Hepatocyte (in vitro differentiated cells): Measurements from ENCODE around the gene DHRS2. TPM values are rescaled to one million over a fixed set of nuclear protein-coding genes. Genes with fewer than 3 reads are reported as not detected.

Experiments
- DNase-seq: peaks from one replicate; pipeline ENCODE4 v3.0.0-alpha.2; 2016; ENCODE audit warnings: low spot score
- H2AFZ ChIP-seq: fragments of 200-600 bp; sonication (generic); 2 replicates; pipeline ENCODE4 v1.6.0; 2016; ENCODE audit warnings: antibody characterized with exemption, mild to moderate bottlenecking
- H3K27ac ChIP-seq: fragments of 200-600 bp; sonication (generic); 2 replicates; pipeline ENCODE4 v1.5.1; 2016; ENCODE audit warnings: mild to moderate bottlenecking
- H3K27me3 ChIP-seq: fragments of 200-600 bp; sonication (generic); 2 replicates; pipeline ENCODE4 v1.6.1; 2016
- H3K36me3 ChIP-seq: fragments of 200-600 bp; sonication (generic); replicated peaks from 2 replicates; pipeline ENCODE4 v1.5.1; 2016; ENCODE audit warnings: low read depth; ENCODE audit not compliant: insufficient read depth
- H3K4me1 ChIP-seq: fragments of 200-600 bp; sonication (generic); 2 replicates; pipeline ENCODE4 v1.5.1; 2016; ENCODE audit warnings: mild to moderate bottlenecking, moderate library complexity; ENCODE audit not compliant: insufficient read depth
- H3K4me2 ChIP-seq: fragments of 200-600 bp; sonication (generic); 2 replicates; pipeline ENCODE4 v1.6.0; 2016
- H3K4me3 ChIP-seq: fragments of 200-600 bp; sonication (generic); 2 replicates; pipeline ENCODE4 v1.5.1; 2016; ENCODE audit warnings: mild to moderate bottlenecking
- H3K79me2 ChIP-seq: fragments of 200-600 bp; sonication (generic); 2 replicates; pipeline ENCODE4 v1.6.0; 2017; ENCODE audit warnings: mild to moderate bottlenecking
- H3K9me2 ChIP-seq: fragments of 200-600 bp; sonication (generic); replicated peaks from 2 replicates; pipeline ENCODE4 v1.6.0; 2017; ENCODE audit warnings: mild to moderate bottlenecking; ENCODE audit not compliant: insufficient read depth
- H3K9me3 ChIP-seq: fragments of 200-600 bp; sonication (generic); 2 replicates; pipeline ENCODE4 v1.5.1; 2016; ENCODE audit warnings: low read depth, mild to moderate bottlenecking
- H4K20me1 ChIP-seq: fragments of 200-600 bp; sonication (generic); 2 replicates; pipeline ENCODE4 v1.6.0; 2016; ENCODE audit warnings: mild to moderate bottlenecking; ENCODE audit not compliant: insufficient read depth, poor library complexity, severe bottlenecking
- EZH2 ChIP-seq: fragments of 200-600 bp; sonication (generic); IDR thresholded peaks from 2 replicates; pipeline ENCODE4 v1.6.1; 2016; ENCODE audit warnings: antibody characterized with exemption, mild to moderate bottlenecking, borderline replicate concordance
- EZH2phosphoT487 ChIP-seq: fragments of 200-600 bp; sonication (generic); IDR thresholded peaks from one replicate; pipeline ENCODE4 v1.6.1; 2018; ENCODE audit warnings: antibody characterized with exemption, mild to moderate bottlenecking, low read depth, moderate library complexity; ENCODE audit not compliant: unreplicated experiment, severe bottlenecking
- WGBS: methylation state at CpG from one replicate; pipeline ENCODE4 v1.1.6; 2016; ENCODE audit warnings: low lambda C conversion rate; ENCODE audit errors: missing lambda C conversion rate; 5-methylcytosine and 5-hydroxymethylcytosine counted together
- polyA plus RNA-seq: library from polyadenylated mRNA; unstranded; fragments of >200 nt; fragmentation: Nextera tagmentation; extraction: Ambion mirVana; gene quantifications from 2 replicates; pipeline ENCODE4 v1.2.1, GENCODE V29; 2016
- total RNA-seq: library from RNA; depleted of rRNA; stranded (reverse); fragments of >200 nt; gene quantifications from 2 replicates; pipeline ENCODE4 v1.2.3, GENCODE V29; 2014
- TF ChIP-seq, protein P1 (sequence below): fragments of 200-600 bp; sonication (generic); IDR thresholded peaks from 2 replicates; pipeline ENCODE4 v1.5.1; 2016; ENCODE audit warnings: antibody characterized with exemption, mild to moderate bottlenecking; ENCODE audit not compliant: poor library complexity

The DHRS2 gene
- total and polyA plus RNA-seq, 2 experiments from 2014 or later, result 10.4 to 14.2 TPM

DNA sequence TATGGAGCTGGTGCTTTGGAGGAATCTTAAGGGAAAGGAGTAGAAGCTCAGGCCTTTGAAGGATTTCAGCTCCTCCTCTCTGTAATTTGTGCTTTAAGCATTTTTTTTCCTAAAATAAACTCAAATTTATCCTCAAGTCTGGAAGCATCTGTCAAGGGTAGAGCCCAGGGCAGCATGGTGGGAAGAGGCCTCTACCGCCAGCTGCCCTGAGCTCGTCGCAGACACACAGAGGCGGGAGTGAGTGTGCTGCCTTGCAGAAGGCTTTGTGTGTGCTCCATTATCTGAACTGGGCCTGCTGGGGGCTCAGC, 9.3 kb downstream of the DHRS2 start:
- H3K4me3 ChIP-seq, result no peak overlapping the region
- H3K9me2 ChIP-seq, result no peaks in the 10 kb centered on the region
- no peak for DNase-seq
- H3K27ac ChIP-seq, result no peak overlapping the region
- no peaks in the 10 kb centered on the region for H3K36me3 ChIP-seq
- no peaks in the 10 kb centered on the region for H4K20me1 ChIP-seq
- H3K9me3 ChIP-seq, result no peaks in the 10 kb centered on the region
- no peak overlapping the region for H2AFZ ChIP-seq
- WGBS, result 93% methylated on average over 4 of the region's 4 CpGs
- peaks cover 6% of the 10 kb centered on the region for H3K4me1 ChIP-seq
- no peak overlapping the region for H3K4me2 ChIP-seq
- H3K27me3 ChIP-seq, result no peaks in the 10 kb centered on the region
- TF ChIP-seq, protein P1, sequence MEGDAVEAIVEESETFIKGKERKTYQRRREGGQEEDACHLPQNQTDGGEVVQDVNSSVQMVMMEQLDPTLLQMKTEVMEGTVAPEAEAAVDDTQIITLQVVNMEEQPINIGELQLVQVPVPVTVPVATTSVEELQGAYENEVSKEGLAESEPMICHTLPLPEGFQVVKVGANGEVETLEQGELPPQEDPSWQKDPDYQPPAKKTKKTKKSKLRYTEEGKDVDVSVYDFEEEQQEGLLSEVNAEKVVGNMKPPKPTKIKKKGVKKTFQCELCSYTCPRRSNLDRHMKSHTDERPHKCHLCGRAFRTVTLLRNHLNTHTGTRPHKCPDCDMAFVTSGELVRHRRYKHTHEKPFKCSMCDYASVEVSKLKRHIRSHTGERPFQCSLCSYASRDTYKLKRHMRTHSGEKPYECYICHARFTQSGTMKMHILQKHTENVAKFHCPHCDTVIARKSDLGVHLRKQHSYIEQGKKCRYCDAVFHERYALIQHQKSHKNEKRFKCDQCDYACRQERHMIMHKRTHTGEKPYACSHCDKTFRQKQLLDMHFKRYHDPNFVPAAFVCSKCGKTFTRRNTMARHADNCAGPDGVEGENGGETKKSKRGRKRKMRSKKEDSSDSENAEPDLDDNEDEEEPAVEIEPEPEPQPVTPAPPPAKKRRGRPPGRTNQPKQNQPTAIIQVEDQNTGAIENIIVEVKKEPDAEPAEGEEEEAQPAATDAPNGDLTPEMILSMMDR, result no peak
- TF ChIP-seq EZH2phosphoT487 (no peak), EZH2 (no peak)
- H3K79me2 ChIP-seq, result no peaks in the 10 kb centered on the region

DNA sequence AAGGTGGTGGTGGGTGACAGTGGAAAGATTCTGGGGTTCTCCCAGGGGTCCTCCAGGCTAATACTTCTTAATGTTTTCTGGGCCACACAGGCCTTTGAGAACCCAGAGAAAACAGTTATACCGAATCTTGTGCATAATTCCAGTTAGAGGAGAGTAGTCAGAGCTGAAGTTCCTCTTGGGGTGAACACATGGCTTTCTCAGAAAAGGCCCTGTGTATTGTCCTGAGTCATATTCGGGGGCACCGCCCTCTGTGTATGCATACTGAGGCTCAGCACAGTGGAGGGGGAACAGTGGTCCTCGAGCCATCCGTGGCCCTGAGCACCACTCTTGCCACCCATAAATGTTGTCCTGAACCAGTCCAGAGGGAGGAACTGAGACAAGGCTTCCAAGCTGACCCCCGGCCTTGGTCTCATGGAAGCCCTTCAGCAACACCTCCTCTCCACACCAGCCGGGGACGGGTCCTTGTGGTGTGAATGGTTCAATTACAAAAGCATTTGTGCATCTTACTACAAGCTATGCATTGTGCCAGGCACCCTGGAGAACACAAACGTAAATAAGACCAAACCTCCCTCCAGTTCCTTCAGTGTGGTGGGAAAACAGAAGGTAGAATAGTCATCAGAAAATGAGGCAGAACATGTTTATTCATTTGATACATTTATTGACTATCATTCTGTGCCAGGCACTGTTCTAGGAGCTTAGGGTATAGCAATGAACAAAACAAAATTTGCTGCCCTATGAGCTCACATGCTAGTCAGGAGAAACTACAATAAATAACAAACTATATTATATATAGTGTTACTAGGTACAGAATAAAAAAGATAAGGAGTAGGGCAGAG, 9.9 kb downstream of the DHRS2 start:
- no peaks in the 10 kb centered on the region for H3K9me2 ChIP-seq
- no peak overlapping the region for H3K4me2 ChIP-seq
- no peak overlapping the region for H3K27ac ChIP-seq
- H4K20me1 ChIP-seq, result no peaks in the 10 kb centered on the region
- 82% methylated on average over 8 of the region's 9 CpGs for WGBS
- DNase-seq, result no peak
- peaks cover 4% of the 10 kb centered on the region for H3K4me1 ChIP-seq
- TF ChIP-seq, protein P1, result no peak
- no peak for TF ChIP-seq EZH2phosphoT487
- no peak for TF ChIP-seq EZH2
- no peaks in the 10 kb centered on the region for H3K9me3 ChIP-seq
- H3K79me2 ChIP-seq, result no peaks in the 10 kb centered on the region
- no peak overlapping the region for H3K4me3 ChIP-seq
- no peak overlapping the region for H2AFZ ChIP-seq
- no peaks in the 10 kb centered on the region for H3K27me3 ChIP-seq
- H3K36me3 ChIP-seq, result no peaks in the 10 kb centered on the region

DNA sequence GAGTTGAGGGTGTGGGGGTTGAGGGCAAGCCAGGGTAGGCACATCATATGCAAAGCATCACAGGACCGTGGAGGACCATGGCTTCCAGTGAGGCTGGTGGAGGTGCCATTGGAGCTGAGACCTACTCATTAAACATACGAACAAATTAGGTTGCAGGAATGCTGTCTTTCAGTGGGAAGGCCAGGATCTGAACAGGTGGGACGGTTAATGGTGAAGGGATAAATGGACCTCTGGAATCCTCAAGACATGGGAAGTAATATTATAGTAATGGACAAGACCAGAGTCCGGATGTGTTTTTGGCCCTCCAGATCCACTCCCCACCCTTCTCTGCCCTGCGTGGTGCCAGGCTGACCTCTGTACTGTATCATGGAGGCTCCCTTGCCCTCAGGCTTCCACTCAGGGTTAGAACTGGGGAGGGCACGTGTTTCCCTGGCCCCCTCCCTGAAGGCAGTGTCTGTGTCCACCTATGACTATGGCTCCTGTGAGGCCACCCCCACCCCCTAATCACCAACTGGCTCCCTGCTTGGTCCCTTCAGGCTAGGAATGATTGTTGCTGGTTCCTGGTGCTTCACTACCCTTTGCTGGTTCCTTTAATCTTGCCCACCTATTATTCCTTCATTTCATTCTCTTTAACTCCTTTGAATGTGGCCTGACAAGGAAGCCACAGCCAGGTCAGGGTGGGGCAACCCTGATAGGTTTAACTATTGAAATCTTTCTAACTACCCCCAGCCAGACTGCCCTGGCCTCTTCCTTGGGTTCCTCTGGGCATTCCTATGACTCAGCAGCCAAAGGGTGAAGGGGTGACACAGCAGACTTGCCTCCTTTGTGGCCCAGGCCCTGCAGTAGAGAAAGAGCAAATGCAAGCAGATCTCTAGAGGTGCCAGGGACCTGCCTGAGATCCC, 10.7 kb downstream of the DHRS2 start:
- H3K79me2 ChIP-seq, result no peaks in the 10 kb centered on the region
- H3K4me3 ChIP-seq, result no peak overlapping the region
- H3K9me2 ChIP-seq, result no peaks in the 10 kb centered on the region
- H3K36me3 ChIP-seq, result no peaks in the 10 kb centered on the region
- H3K4me2 ChIP-seq, result no peak overlapping the region
- no peaks in the 10 kb centered on the region for H4K20me1 ChIP-seq
- H3K4me1 ChIP-seq, result no peaks in the 10 kb centered on the region
- no peak overlapping the region for H3K27ac ChIP-seq
- H2AFZ ChIP-seq, result no peak overlapping the region
- H3K27me3 ChIP-seq, result no peaks in the 10 kb centered on the region
- H3K9me3 ChIP-seq, result no peaks in the 10 kb centered on the region
- TF ChIP-seq EZH2 (no peak), EZH2phosphoT487 (no peak)
- TF ChIP-seq, protein P1, result no peak
- no peak for DNase-seq
- 77% methylated on average over 6 of the region's 6 CpGs for WGBS
